MM.1S (cell line): ENCODE results near the gene ST3GAL4.

Experiments used
- DNase-seq: peaks from one replicate; pipeline ENCODE4 v3.0.0-alpha.2; 2015
- H2AFZ ChIP-seq: fragments of 300-600 bp; sonication (generic); 2 replicates; pipeline ENCODE4 v1.6.0; 2016; ENCODE audit warnings: antibody characterized with exemption, low read length
- H3F3A ChIP-seq: fragments of 300-600 bp; sonication (generic); 2 replicates; pipeline ENCODE4 v1.6.1; 2016; ENCODE audit warnings: mild to moderate bottlenecking, antibody characterized with exemption, low read length, moderate library complexity, mixed read lengths; ENCODE audit not compliant: insufficient read depth
- H3K27ac ChIP-seq: fragments of 300-600 bp; sonication (generic); 2 replicates; pipeline ENCODE4 v1.5.1; 2016; ENCODE audit warnings: mild to moderate bottlenecking, low read length
- H3K27me3 ChIP-seq: fragments of 300-600 bp; sonication (generic); replicated peaks from 2 replicates; pipeline ENCODE4 v1.6.0; 2016; ENCODE audit warnings: low read length; ENCODE audit not compliant: insufficient read depth
- H3K36me3 ChIP-seq: fragments of 300-600 bp; sonication (generic); replicated peaks from 2 replicates; pipeline ENCODE4 v1.6.1; 2016; ENCODE audit warnings: mild to moderate bottlenecking, low read length, mixed read lengths; ENCODE audit not compliant: insufficient read depth
- H3K4me1 ChIP-seq: fragments of 300-600 bp; sonication (generic); 2 replicates; pipeline ENCODE4 v1.6.1; 2016; ENCODE audit warnings: low read length, mixed read lengths
- H3K4me2 ChIP-seq: fragments of 300-600 bp; sonication (generic); 2 replicates; pipeline ENCODE4 v1.6.0; 2016; ENCODE audit warnings: low read depth, low read length
- H3K4me3 ChIP-seq: fragments of 300-600 bp; sonication (generic); 2 replicates; pipeline ENCODE4 v1.5.1; 2016; ENCODE audit warnings: low read length, mixed read lengths
- H3K79me2 ChIP-seq: fragments of 300-600 bp; sonication (generic); 2 replicates; pipeline ENCODE4 v1.6.1; 2016; ENCODE audit warnings: mixed run types, low read length, mixed read lengths
- H3K9ac ChIP-seq: fragments of 300-600 bp; sonication (generic); 2 replicates; pipeline ENCODE4 v1.6.1; 2016; ENCODE audit warnings: low read length, mixed read lengths
- H3K9me2 ChIP-seq: fragments of 300-600 bp; sonication (generic); replicated peaks from 2 replicates; pipeline ENCODE4 v1.6.1; 2016; ENCODE audit warnings: mild to moderate bottlenecking, low read length, mixed read lengths; ENCODE audit not compliant: insufficient read depth
- H3K9me3 ChIP-seq: fragments of 300-600 bp; sonication (generic); replicated peaks from 2 replicates; pipeline ENCODE4 v1.6.1; 2016; ENCODE audit warnings: mild to moderate bottlenecking, low read length, mixed read lengths; ENCODE audit not compliant: insufficient read depth
- H4K20me1 ChIP-seq: fragments of 300-600 bp; sonication (generic); 2 replicates; pipeline ENCODE4 v1.6.1; 2016; ENCODE audit warnings: mild to moderate bottlenecking, low read length, moderate library complexity, mixed read lengths; ENCODE audit not compliant: insufficient read depth
- EZH2 ChIP-seq: fragments of 300-600 bp; sonication (generic); optimal IDR thresholded peaks from 2 replicates; pipeline ENCODE3; 2017; ENCODE audit warnings: low read depth, mild to moderate bottlenecking, antibody characterized with exemption, low read length, mixed read lengths
- EZH2phosphoT487 ChIP-seq: fragments of 300-600 bp; sonication (generic); IDR thresholded peaks from 2 replicates; pipeline ENCODE4 v1.6.1; 2018; ENCODE audit warnings: antibody characterized with exemption, low read length
- TF ChIP-seq, protein P1 (sequence below): fragments of 300-600 bp; sonication (generic); IDR thresholded peaks from 2 replicates; pipeline ENCODE4 v1.5.1; 2016; ENCODE audit warnings: antibody characterized with exemption, low read length, mixed read lengths

Gene ST3GAL4

DNA sequence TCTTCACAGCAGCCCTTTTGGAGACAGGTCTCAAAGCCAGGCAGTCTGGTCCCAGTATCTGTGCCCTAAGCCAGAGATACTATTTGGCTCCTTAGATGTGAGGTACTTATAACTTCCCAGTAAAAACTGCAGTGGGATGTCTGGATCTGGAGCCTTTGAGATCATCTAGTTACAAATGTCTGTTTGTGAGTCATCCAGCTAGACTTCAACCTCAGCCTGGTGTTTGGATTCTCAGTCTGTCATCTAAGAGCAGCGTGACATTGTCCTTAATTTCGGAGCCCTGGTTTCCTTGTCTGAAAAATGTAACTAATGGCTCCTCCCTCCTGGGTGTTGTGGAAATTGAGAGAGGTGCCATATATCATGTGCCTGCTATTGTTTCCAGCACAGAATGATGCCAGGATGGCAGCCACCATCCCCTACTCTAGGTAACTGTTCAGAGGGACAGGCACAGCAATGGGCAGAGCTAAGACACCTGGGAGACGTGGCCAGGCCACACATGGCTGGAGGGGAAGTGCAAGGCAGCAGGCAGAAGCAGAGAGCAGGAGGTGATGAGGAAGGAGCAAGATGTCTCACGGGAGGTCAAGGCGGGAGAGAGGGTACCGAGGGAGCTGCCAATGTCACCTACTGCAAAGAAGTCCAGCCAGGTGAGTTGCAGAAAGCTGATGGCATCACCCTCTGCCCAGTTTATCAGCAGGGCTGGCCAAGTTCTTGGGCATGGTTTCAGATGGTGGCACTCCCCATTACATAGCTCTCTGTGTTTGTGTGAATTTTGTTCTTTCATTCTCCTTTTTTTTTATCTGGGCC, 20.6 kb upstream of the ST3GAL4 start:
- Histone ChIP-seq H3K79me2 (peaks cover 47% of the 10 kb centered on the region), H3K4me3 (no peak overlapping the region), H3K9me2 (no peaks in the 10 kb centered on the region), H3K4me2 (no peak overlapping the region), H2AFZ (no peak overlapping the region), H3K9me3 (no peaks in the 10 kb centered on the region), H3K4me1 (no peaks in the 10 kb centered on the region), H4K20me1 (no peaks in the 10 kb centered on the region), H3K9ac (no peak overlapping the region), H3F3A (no peaks in the 10 kb centered on the region), H3K27me3 (no peaks in the 10 kb centered on the region), H3K27ac (no peak overlapping the region), H3K36me3 (0 out of 2 replicates have a peak, but pooled peaks cover 2% of the 10 kb centered on the region)
- DNase-seq = no peak
- TF ChIP-seq, protein P1, sequence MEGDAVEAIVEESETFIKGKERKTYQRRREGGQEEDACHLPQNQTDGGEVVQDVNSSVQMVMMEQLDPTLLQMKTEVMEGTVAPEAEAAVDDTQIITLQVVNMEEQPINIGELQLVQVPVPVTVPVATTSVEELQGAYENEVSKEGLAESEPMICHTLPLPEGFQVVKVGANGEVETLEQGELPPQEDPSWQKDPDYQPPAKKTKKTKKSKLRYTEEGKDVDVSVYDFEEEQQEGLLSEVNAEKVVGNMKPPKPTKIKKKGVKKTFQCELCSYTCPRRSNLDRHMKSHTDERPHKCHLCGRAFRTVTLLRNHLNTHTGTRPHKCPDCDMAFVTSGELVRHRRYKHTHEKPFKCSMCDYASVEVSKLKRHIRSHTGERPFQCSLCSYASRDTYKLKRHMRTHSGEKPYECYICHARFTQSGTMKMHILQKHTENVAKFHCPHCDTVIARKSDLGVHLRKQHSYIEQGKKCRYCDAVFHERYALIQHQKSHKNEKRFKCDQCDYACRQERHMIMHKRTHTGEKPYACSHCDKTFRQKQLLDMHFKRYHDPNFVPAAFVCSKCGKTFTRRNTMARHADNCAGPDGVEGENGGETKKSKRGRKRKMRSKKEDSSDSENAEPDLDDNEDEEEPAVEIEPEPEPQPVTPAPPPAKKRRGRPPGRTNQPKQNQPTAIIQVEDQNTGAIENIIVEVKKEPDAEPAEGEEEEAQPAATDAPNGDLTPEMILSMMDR = no peak
- TF ChIP-seq EZH2 (no peak), EZH2phosphoT487 (no peak)

DNA sequence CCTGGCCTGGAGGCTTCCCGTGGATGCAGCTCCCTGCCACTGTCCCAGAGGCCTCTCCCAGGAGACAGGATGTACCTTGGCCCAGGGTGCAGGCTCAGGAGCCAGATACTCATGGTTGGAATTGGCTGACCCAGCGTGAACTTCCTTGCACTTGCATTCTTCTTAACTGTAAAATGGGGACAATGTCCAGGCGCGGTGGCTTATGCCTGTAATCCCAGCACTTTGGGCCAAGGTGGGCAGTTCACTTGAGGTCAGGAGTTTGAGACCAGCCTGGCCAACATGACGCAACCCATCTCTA, 20.1 kb upstream of the ST3GAL4 start:
- no peaks in the 10 kb centered on the region for H3K4me1 ChIP-seq
- H2AFZ ChIP-seq = no peak overlapping the region
- peaks cover 42% of the 10 kb centered on the region for H3K79me2 ChIP-seq
- no peak overlapping the region for H3K9ac ChIP-seq
- no peak overlapping the region for H3K27ac ChIP-seq
- no peak overlapping the region for H3K4me2 ChIP-seq
- H3K4me3 ChIP-seq = no peak overlapping the region
- H3K9me3 ChIP-seq = no peaks in the 10 kb centered on the region
- no peaks in the 10 kb centered on the region for H3K9me2 ChIP-seq
- H3F3A ChIP-seq = no peaks in the 10 kb centered on the region
- no peak for TF ChIP-seq EZH2
- TF ChIP-seq, protein P1 = no peak
- no peak for TF ChIP-seq EZH2phosphoT487
- H3K36me3 ChIP-seq = 0 out of 2 replicates have a peak, but pooled peaks cover 2% of the 10 kb centered on the region
- no peaks in the 10 kb centered on the region for H4K20me1 ChIP-seq
- no peak for DNase-seq
- no peaks in the 10 kb centered on the region for H3K27me3 ChIP-seq

DNA sequence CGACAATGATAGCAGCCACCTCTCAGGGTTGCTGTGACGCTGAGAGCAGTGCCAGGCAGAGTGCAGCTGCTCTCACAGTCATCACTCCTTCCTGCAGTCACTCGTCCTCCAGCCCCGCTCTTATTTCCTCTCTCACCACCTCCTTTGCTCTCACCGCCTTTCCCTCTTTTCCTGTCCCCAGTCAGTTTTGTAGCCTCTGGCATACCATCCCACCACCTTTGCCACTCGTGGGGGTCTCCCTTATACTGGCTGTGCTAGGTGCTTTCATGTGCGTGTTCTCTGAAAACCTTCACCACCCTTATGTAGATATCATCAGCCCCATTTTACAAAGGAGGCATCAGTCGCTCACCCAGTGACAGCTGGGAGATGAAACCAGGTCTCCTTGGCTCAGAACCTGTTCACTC, 19.3 kb upstream of the ST3GAL4 start:
- Histone ChIP-seq H3K79me2 (peaks cover 39% of the 10 kb centered on the region), H3K4me1 (no peaks in the 10 kb centered on the region), H3K9me3 (no peaks in the 10 kb centered on the region), H3K4me2 (no peak overlapping the region), H3K27ac (no peak overlapping the region), H3F3A (no peaks in the 10 kb centered on the region), H4K20me1 (no peaks in the 10 kb centered on the region), H2AFZ (no peak overlapping the region), H3K27me3 (no peaks in the 10 kb centered on the region), H3K9ac (no peak overlapping the region), H3K4me3 (no peak overlapping the region), H3K36me3 (0 out of 2 replicates have a peak, but pooled peaks cover 2% of the 10 kb centered on the region), H3K9me2 (no peaks in the 10 kb centered on the region)
- no peak for DNase-seq
- TF ChIP-seq, protein P1 = no peak
- TF ChIP-seq EZH2phosphoT487 = no peak
- no peak for TF ChIP-seq EZH2
